Panc1 (cell line): ENCODE results near the gene NTM.

Experiments
- POLR2AphosphoS5 ChIP-seq: IDR thresholded peaks from 2 replicates; pipeline ENCODE4 v1.6.1; 2012; ENCODE audit warnings: mild to moderate bottlenecking, low read depth, low read length, moderate library complexity
- SIN3A ChIP-seq: IDR thresholded peaks from 2 replicates; pipeline ENCODE4 v1.6.1; 2012; ENCODE audit warnings: low read depth, mild to moderate bottlenecking, low read length, moderate library complexity, borderline replicate concordance; ENCODE audit not compliant: insufficient read depth
- TCF7L2 ChIP-seq: IDR thresholded peaks from 2 replicates; pipeline ENCODE4 v1.6.1; 2011; ENCODE audit warnings: mild to moderate bottlenecking, low read depth, low read length, inconsistent platforms
- TF ChIP-seq, protein P1 (sequence below): fragments of 450-650 bp; IDR thresholded peaks from 2 replicates; pipeline ENCODE4 v1.5.1; 2017; ENCODE audit warnings: mild to moderate bottlenecking
- TF ChIP-seq, protein P2 (sequence below), 2 experiments: IDR thresholded peaks; 2 replicates each; pipeline ENCODE4 v1.6.1; 2011 to 2012; ENCODE audit warnings: low read depth in 2 of 2, control low read depth in 1 of 2, low read length in 1 of 2, mild to moderate bottlenecking in 1 of 2, moderate library complexity in 1 of 2; ENCODE audit not compliant: insufficient read depth in 1 of 2

DNA sequence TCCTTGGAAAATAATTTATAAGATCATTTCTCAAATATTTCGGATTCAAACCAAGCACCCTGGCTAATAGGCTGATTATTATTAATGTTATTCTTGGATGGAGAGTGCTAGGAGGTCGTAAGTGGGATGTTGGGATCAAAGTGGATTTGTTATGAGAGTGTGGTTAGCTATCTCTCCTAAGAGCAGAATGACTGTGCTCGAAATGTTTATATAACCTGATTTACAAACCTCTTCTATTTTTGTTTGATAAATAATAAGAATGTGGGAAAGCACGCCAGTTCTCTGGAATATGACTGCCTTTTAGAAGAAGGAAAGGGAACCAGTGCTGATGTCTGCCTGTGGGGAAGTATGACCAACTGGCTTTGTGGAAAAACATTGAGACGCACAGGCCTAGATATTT is 527.5 kb downstream of the NTM start:
- TF ChIP-seq, protein P1, sequence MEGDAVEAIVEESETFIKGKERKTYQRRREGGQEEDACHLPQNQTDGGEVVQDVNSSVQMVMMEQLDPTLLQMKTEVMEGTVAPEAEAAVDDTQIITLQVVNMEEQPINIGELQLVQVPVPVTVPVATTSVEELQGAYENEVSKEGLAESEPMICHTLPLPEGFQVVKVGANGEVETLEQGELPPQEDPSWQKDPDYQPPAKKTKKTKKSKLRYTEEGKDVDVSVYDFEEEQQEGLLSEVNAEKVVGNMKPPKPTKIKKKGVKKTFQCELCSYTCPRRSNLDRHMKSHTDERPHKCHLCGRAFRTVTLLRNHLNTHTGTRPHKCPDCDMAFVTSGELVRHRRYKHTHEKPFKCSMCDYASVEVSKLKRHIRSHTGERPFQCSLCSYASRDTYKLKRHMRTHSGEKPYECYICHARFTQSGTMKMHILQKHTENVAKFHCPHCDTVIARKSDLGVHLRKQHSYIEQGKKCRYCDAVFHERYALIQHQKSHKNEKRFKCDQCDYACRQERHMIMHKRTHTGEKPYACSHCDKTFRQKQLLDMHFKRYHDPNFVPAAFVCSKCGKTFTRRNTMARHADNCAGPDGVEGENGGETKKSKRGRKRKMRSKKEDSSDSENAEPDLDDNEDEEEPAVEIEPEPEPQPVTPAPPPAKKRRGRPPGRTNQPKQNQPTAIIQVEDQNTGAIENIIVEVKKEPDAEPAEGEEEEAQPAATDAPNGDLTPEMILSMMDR: no peak
- TF ChIP-seq, protein P2, sequence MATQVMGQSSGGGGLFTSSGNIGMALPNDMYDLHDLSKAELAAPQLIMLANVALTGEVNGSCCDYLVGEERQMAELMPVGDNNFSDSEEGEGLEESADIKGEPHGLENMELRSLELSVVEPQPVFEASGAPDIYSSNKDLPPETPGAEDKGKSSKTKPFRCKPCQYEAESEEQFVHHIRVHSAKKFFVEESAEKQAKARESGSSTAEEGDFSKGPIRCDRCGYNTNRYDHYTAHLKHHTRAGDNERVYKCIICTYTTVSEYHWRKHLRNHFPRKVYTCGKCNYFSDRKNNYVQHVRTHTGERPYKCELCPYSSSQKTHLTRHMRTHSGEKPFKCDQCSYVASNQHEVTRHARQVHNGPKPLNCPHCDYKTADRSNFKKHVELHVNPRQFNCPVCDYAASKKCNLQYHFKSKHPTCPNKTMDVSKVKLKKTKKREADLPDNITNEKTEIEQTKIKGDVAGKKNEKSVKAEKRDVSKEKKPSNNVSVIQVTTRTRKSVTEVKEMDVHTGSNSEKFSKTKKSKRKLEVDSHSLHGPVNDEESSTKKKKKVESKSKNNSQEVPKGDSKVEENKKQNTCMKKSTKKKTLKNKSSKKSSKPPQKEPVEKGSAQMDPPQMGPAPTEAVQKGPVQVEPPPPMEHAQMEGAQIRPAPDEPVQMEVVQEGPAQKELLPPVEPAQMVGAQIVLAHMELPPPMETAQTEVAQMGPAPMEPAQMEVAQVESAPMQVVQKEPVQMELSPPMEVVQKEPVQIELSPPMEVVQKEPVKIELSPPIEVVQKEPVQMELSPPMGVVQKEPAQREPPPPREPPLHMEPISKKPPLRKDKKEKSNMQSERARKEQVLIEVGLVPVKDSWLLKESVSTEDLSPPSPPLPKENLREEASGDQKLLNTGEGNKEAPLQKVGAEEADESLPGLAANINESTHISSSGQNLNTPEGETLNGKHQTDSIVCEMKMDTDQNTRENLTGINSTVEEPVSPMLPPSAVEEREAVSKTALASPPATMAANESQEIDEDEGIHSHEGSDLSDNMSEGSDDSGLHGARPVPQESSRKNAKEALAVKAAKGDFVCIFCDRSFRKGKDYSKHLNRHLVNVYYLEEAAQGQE (IDR thresholded peaks at IDR 0.05; ENCODE audit: insufficient read depth in 1 of 2, low read depth in 2 of 2, low read length in 1 of 2): no peak
- TF ChIP-seq POLR2AphosphoS5 (no peak), TCF7L2 (no peak), SIN3A (no peak)
